Body of pancreas (tissue), 4 donors: Measurements from ENCODE around the gene MYO1G. TPM values are rescaled to one million over a fixed set of nuclear protein-coding genes. Genes with fewer than 3 reads are reported as not detected.

Experiments
- ATAC-seq: fragments of 150-250 bp; one replicate; pipeline ENCODE4 v1.9.1; 2016
- DNase-seq, 4 donors: peaks; one replicate each; pipeline ENCODE4 v3.0.0-alpha.2; 2019
- H3K27ac ChIP-seq, 4 donors: fragments of 200-600 bp; sonication (generic); 1 replicate in 3 of 4; 2 replicates in 1 of 4; pipeline versions ENCODE4 v1.5.1 to v1.6.1; 2016 to 2019; ENCODE audit warnings: mild to moderate bottlenecking in 1 of 4, mixed read lengths in 1 of 4, moderate library complexity in 1 of 4
- H3K27me3 ChIP-seq, 2 donors: fragments of 200-600 bp; sonication (generic); one replicate each; pipeline ENCODE4 v1.6.0; 2016; ENCODE audit warnings: mild to moderate bottlenecking in 1 of 2
- H3K36me3 ChIP-seq, 2 donors: fragments of 200-600 bp; sonication (generic); replicated peaks in 1 of 2; 2 replicates each; pipeline ENCODE4 v1.5.1; 2016; ENCODE audit warnings: low read depth in 2 of 2; ENCODE audit not compliant: insufficient read depth in 1 of 2
- H3K4me1 ChIP-seq: fragments of 200-600 bp; sonication (generic); one replicate; pipeline ENCODE4 v1.6.0; 2016
- H3K4me3 ChIP-seq, 2 donors: fragments of 200-600 bp; sonication (generic); 1 replicate in 1 of 2; 2 replicates in 1 of 2; pipeline ENCODE4 v1.5.1; 2016 to 2019
- H3K9me3 ChIP-seq, 3 donors: fragments of 200-600 bp; sonication (generic); 1 replicate in 2 of 3; 2 replicates in 1 of 3; pipeline ENCODE4 v1.5.1; 2016
- CTCF ChIP-seq, 7 experiments: fragments of 450-650 bp in 4 of 7; fragments of 200-600 bp in 3 of 7; sonication (generic) in 3 of 7; IDR thresholded peaks; one replicate each; pipeline ENCODE4 v1.5.1; 2016 to 2019; ENCODE audit warnings: antibody characterized with exemption in 7 of 7
- POLR2A ChIP-seq, 3 donors: fragments of 450-650 bp; IDR thresholded peaks; one replicate each; pipeline ENCODE4 v1.6.1; 2016; ENCODE audit warnings: antibody characterized with exemption in 3 of 3, mild to moderate bottlenecking in 2 of 3
- WGBS, 2 donors: methylation state at CpG; one replicate each; pipeline ENCODE4 v1.1.5; 2017; 5-methylcytosine and 5-hydroxymethylcytosine counted together
- intact Hi-C: fragments of 100-400 bp; cut with DNase I; formaldehyde crosslinking; loops from one replicate; pipeline ENCODE4 v1.15.1; 2023
- total RNA-seq, 2 donors: library from RNA; depleted of rRNA; stranded (reverse); fragments of >200 nt; gene quantifications; one replicate each; pipeline ENCODE4 v1.1.0, GENCODE V29; 2016

MYO1G gene
- total RNA-seq, 2 donors from 2014 or later: 2.3 to 3.3 TPM

GRCh38 chr7:44981035-44981706 is 2.4 kb upstream of the MYO1G start:
- no peak overlapping the region for H3K4me3 ChIP-seq
- intact Hi-C loops: no loop called here
- no peak for ATAC-seq
- no peaks in the 10 kb centered on the region for H3K27me3 ChIP-seq
- H3K36me3 ChIP-seq: peaks cover 4 to 15% of the 10 kb centered on the region in 2 donors
- no peak for DNase-seq
- TF ChIP-seq POLR2A (IDR thresholded peaks at IDR 0.05): no peak
- TF ChIP-seq CTCF (IDR thresholded peaks at IDR 0.05): no peak
- peaks cover 26% of the 10 kb centered on the region for H3K4me1 ChIP-seq
- no peaks in the 10 kb centered on the region for H3K9me3 ChIP-seq
- H3K27ac ChIP-seq: peak overlapping the region in 1 of 4 donors; percentile 69
- WGBS, 2 donors: 75 to 81% methylated on average over 7 of the region's 7 CpGs

- Histone ChIP-seq H3K4me1 (peaks cover 20% of the 10 kb centered on the region), H3K9me3 (no peaks in the 10 kb centered on the region), H3K36me3 (peaks cover 4 to 15% of the 10 kb centered on the region in 2 donors), H3K4me3 (no peak overlapping the region), H3K27ac (peak overlapping the region in 1 of 4 donors; percentile 69), H3K27me3 (no peaks in the 10 kb centered on the region)
- DNase-seq (peak in 1 of 4 donors; percentile 58), ATAC-seq (no peak)
- TF ChIP-seq POLR2A (IDR thresholded peaks at IDR 0.05) (no peak), CTCF (IDR thresholded peaks at IDR 0.05) (no peak)
- WGBS, 2 donors: 68 to 73% methylated on average over 8 of the region's 8 CpGs
- intact Hi-C loops: no loop called here
These were observed 1.7 kb upstream of the MYO1G start for GRCh38 chr7:44980393-44981034.

GRCh38 chr7:44979481-44980392 is 922 bp upstream of the MYO1G start:
- Histone ChIP-seq H3K27ac (peak overlapping the region in 1 of 4 donors; percentile 69), H3K27me3 (no peaks in the 10 kb centered on the region), H3K4me1 (peaks cover 12% of the 10 kb centered on the region), H3K4me3 (no peak overlapping the region), H3K9me3 (no peaks in the 10 kb centered on the region), H3K36me3 (peaks cover 4 to 15% of the 10 kb centered on the region in 2 donors)
- no peak for ATAC-seq
- no peak for DNase-seq
- intact Hi-C loops: no loop called here
- no peak for TF ChIP-seq CTCF (IDR thresholded peaks at IDR 0.05)
- TF ChIP-seq POLR2A (IDR thresholded peaks at IDR 0.05): no peak
- 71 to 80% methylated on average over 8 of the region's 8 CpGs for WGBS, 2 donors

DNA sequence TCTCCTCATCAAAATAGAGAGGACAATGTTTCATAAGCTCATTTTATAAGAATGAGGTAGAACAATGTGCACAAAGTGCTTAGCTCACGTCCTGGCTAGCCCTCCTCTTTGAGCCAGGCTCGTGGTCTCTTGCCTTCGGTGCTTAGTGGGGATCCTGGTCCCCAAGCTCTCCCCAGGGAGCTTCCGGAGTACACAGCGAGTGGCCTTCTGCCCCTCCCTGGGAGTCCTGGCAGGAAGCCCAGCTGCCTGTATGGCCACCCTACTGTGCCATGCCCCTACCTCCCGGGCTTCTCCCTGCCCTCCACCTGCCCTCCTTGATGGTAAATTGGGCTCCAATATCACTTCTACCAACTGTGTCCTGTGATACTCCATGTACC is 868 bp downstream of the MYO1G start:
- TF ChIP-seq CTCF (IDR thresholded peaks at IDR 0.05) (no peak), POLR2A (IDR thresholded peaks at IDR 0.05) (no peak)
- WGBS, 2 donors: 41 to 50% methylated on average over 1 to 6 of the region's 6 CpGs
- intact Hi-C loops: no loop called here
- Histone ChIP-seq H3K4me1 (peaks cover 5% of the 10 kb centered on the region), H3K36me3 (peaks cover 4 to 8% of the 10 kb centered on the region in 2 donors), H3K27ac (peak overlapping the region in 1 of 4 donors; percentile 45), H3K27me3 (no peaks in the 10 kb centered on the region), H3K4me3 (no peak overlapping the region), H3K9me3 (no peaks in the 10 kb centered on the region)
- peak in 1 of 4 donors; percentile 32 for DNase-seq
- no peak for ATAC-seq
